Activated T-cell treated with anti-CD3 and anti-CD28 coated beads, Interleukin-2, amount 50 U/mL, for 4 hours (primary cell): ENCODE data around the gene SCAPER. TPM values are rescaled to one million over a fixed set of nuclear protein-coding genes. Genes with fewer than 3 reads are reported as not detected.
"Not testable (repeated sequence)": the region's sequence is repeated elsewhere in the genome, so short reads cannot be mapped to it uniquely, and the experiment has no call there.

Experiments used
- ATAC-seq, 2 donors: fragments of 200-7000 bp; cut with Tn5 transposase; one replicate each; pipeline ENCODE4 v1.10.0; 2021
- DNase-seq: peaks from one replicate; pipeline ENCODE4 v3.0.0-alpha.2; 2020
- H3K27me3 Mint-ChIP-seq: one replicate; pipeline ENCODE4 v1.8.0; 2021; ENCODE audit warnings: low read depth, mixed read lengths
- H3K36me3 Mint-ChIP-seq: one replicate; pipeline ENCODE4 v1.8.0; 2022; ENCODE audit warnings: mixed read lengths; ENCODE audit not compliant: insufficient read depth
- H3K4me1 Mint-ChIP-seq: one replicate; pipeline ENCODE4 v1.8.0; 2021; ENCODE audit warnings: low read depth, mixed read lengths
- H3K4me3 Mint-ChIP-seq: one replicate; pipeline ENCODE4 v1.8.0; 2021; ENCODE audit warnings: mild to moderate bottlenecking, moderate library complexity, mixed read lengths
- H3K9me3 Mint-ChIP-seq: one replicate; pipeline ENCODE4 v1.8.0; 2021; ENCODE audit warnings: mixed read lengths
- total RNA-seq, 3 donors: library from RNA; stranded (reverse); gene quantifications; one replicate each; pipeline ENCODE4 v1.2.1, GENCODE V29; 2021

SCAPER gene
- total RNA-seq, 3 donors from 2014 or later, result 13.0 to 14.8 (median 14.8) TPM

GRCh38 chr15:76447728-76448441 is 457.3 kb downstream of the SCAPER start:
- Mint-ChIP-seq H3K9me3 (no peaks in the 10 kb centered on the region), H3K27me3 (no peaks in the 10 kb centered on the region), H3K4me1 (no peaks in the 10 kb centered on the region), H3K4me3 (no peak overlapping the region), H3K36me3 (peaks cover 5% of the 10 kb centered on the region)
- DNase-seq (no peak), ATAC-seq (no peak)

DNA sequence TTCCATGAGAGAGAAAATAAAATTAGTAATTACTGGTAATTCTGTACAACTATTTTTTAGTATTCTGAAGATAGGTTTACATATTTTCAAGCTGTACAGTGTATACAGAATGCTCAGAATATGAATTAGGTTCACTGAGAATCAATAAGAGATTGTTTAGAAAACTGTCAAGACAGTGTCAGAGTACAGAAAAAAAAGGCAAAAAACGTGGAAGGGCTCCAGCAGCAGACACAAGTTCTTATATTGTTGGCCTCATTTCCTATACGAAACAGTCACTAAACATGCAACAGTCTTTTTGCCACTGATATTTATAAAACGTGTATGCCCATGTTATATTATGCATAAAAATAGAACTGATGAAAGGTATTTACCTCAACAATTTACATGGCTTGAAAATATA is 464.7 kb downstream of the SCAPER start:
- peaks cover 2% of the 10 kb centered on the region for H3K36me3 Mint-ChIP-seq
- no peaks in the 10 kb centered on the region for H3K27me3 Mint-ChIP-seq
- no peak overlapping the region for H3K4me3 Mint-ChIP-seq
- ATAC-seq (no peak), DNase-seq (no peak)
- no peaks in the 10 kb centered on the region for H3K4me1 Mint-ChIP-seq
- no peaks in the 10 kb centered on the region for H3K9me3 Mint-ChIP-seq

- H3K36me3 Mint-ChIP-seq, result peaks cover 2% of the 10 kb centered on the region
- DNase-seq (no peak), ATAC-seq (no peak)
- H3K4me1 Mint-ChIP-seq, result no peaks in the 10 kb centered on the region
- H3K4me3 Mint-ChIP-seq, result no peak overlapping the region
- no peaks in the 10 kb centered on the region for H3K27me3 Mint-ChIP-seq
- no peaks in the 10 kb centered on the region for H3K9me3 Mint-ChIP-seq
Measured at GRCh38 chr15:76439542-76439941, 465.6 kb downstream of the SCAPER start.

GRCh38 chr15:76433798-76434400 is 471.2 kb downstream of the SCAPER start:
- DNase-seq (no peak), ATAC-seq (no peak)
- no peaks in the 10 kb centered on the region for H3K27me3 Mint-ChIP-seq
- H3K9me3 Mint-ChIP-seq, result no peaks in the 10 kb centered on the region
- no peak overlapping the region for H3K4me3 Mint-ChIP-seq
- no peaks in the 10 kb centered on the region for H3K4me1 Mint-ChIP-seq
- peaks cover 43% of the 10 kb centered on the region for H3K36me3 Mint-ChIP-seq

DNA sequence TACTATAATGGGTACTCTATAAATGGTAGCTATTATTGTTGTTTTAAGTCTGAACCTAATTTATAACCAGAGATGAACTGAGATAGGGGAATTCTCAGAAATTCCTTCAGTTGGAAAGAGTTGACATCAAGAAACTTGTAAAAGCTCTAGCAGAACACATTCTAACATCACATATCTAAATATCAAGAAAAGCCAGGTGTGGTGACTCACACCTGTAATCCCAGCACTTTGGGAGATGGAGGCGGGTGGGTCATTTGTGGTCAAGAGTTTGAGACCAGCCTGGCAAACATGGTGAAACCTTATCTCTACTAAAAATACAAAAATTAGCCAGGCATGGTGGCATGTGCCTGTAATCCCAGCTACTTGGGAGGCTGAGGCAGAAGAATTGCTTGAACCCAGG is 472.1 kb downstream of the SCAPER start:
- H3K36me3 Mint-ChIP-seq, result peaks cover 51% of the 10 kb centered on the region

GRCh38 chr15:76432604-76433003 is 472.5 kb downstream of the SCAPER start:
- no peaks in the 10 kb centered on the region for H3K4me1 Mint-ChIP-seq
- H3K27me3 Mint-ChIP-seq, result no peaks in the 10 kb centered on the region
- peaks cover 4% of the 10 kb centered on the region for H3K9me3 Mint-ChIP-seq
- ATAC-seq (no peak), DNase-seq (no peak)
- H3K4me3 Mint-ChIP-seq, result no peak overlapping the region
- peaks cover 53% of the 10 kb centered on the region for H3K36me3 Mint-ChIP-seq

More for the DNA sequence above, 472.1 kb downstream of the SCAPER start:
- not testable (repeated sequence) for H3K4me1 Mint-ChIP-seq, H3K4me3 Mint-ChIP-seq, ATAC-seq, H3K9me3 Mint-ChIP-seq, DNase-seq, H3K27me3 Mint-ChIP-seq

DNA sequence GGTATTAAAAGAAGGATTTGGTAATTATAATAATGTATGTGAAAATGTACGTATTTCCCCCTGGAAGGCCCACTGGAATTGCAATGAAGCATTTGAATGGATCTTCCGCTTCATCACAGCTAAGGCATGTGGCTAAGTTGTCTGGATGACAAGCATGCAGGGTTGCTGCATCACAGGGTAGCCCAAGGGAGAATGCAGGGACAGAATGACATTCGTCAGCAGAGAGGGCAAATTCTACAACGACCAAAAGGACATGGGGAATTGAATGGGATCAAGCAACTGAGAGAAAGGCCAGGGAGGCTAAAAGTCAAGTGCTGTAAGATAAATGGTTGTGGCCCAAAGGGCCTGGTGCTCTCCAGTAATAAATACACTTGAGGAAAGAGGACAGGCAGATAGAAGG is 473.2 kb downstream of the SCAPER start:
- DNase-seq (no peak), ATAC-seq (no peak)
- Mint-ChIP-seq H3K9me3 (peaks cover 5% of the 10 kb centered on the region), H3K27me3 (no peaks in the 10 kb centered on the region), H3K4me1 (no peaks in the 10 kb centered on the region), H3K36me3 (peaks cover 54% of the 10 kb centered on the region), H3K4me3 (no peak overlapping the region)

- ATAC-seq, H3K4me3 Mint-ChIP-seq: not testable (repeated sequence)
Measured at GRCh38 chr15:76430711-76431110, 474.4 kb downstream of the SCAPER start.

GRCh38 chr15:76429661-76430060 is 475.5 kb downstream of the SCAPER start:
- ATAC-seq, result no peak
- Mint-ChIP-seq H3K4me3 (no peak overlapping the region), H3K27me3 (no peaks in the 10 kb centered on the region), H3K4me1 (no peaks in the 10 kb centered on the region), H3K9me3 (peaks cover 7% of the 10 kb centered on the region), H3K36me3 (peaks cover 66% of the 10 kb centered on the region)
- no peak for DNase-seq

More at GRCh38 chr15:76430711-76431110, 474.4 kb downstream of the SCAPER start:
- not testable (repeated sequence) for DNase-seq, H3K9me3 Mint-ChIP-seq, H3K4me1 Mint-ChIP-seq, H3K27me3 Mint-ChIP-seq
- H3K36me3 Mint-ChIP-seq, result peaks cover 61% of the 10 kb centered on the region

DNA sequence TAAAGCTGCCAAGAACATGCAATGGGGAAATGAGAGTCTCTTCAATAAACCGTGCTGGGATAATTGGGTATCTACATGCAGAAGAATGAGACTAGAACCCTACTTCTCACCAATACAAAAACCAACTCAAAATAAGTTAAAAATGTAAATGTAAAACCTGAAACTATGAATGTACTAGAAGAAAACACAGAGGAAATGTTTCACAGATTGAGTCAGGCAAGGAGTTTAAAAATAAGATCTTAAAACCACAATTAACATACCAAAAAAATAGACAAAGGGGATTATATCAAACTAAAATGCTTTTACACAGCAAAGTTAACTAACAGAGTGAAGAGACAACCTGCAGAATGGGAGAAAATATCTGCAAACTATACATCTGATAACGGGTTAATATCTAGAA is 478.2 kb downstream of the SCAPER start:
- no peaks in the 10 kb centered on the region for H3K27me3 Mint-ChIP-seq
- no peak overlapping the region for H3K4me3 Mint-ChIP-seq
- no peak for ATAC-seq
- DNase-seq, result no peak
- no peaks in the 10 kb centered on the region for H3K4me1 Mint-ChIP-seq
- H3K9me3 Mint-ChIP-seq, result peaks cover 10% of the 10 kb centered on the region
- peaks cover 53% of the 10 kb centered on the region for H3K36me3 Mint-ChIP-seq

- ATAC-seq, result no peak
- no peak for DNase-seq
- Mint-ChIP-seq H3K4me1 (no peaks in the 10 kb centered on the region), H3K4me3 (no peak overlapping the region), H3K9me3 (peaks cover under 1% of the 10 kb centered on the region), H3K36me3 (peaks cover 15% of the 10 kb centered on the region), H3K27me3 (no peaks in the 10 kb centered on the region)
Measured at GRCh38 chr15:76418352-76419140, 486.6 kb downstream of the SCAPER start.

DNA sequence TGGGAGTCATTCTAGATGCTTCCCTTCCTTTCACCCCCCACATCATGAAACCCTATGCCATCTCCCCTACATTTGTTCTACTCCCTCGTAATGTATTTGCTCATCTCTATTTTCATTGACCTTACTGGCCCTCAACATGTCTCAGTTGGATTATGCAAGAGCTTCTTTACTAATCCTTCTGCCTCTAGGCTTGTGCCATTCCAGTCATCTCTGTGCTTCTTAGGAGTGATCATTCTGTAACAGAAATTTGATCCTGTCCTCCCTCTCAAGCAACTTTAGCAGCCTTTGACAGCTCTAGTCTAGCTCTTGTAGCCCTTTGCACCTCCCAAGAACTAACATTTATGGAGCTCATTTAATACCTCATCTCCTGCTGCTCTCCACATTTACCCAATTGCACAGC is 503.9 kb downstream of the SCAPER start:
- DNase-seq (no peak), ATAC-seq (no peak)
- no peaks in the 10 kb centered on the region for H3K9me3 Mint-ChIP-seq
- H3K4me1 Mint-ChIP-seq, result no peaks in the 10 kb centered on the region
- no peaks in the 10 kb centered on the region for H3K27me3 Mint-ChIP-seq
- no peak overlapping the region for H3K4me3 Mint-ChIP-seq
- peaks cover 38% of the 10 kb centered on the region for H3K36me3 Mint-ChIP-seq

- no peaks in the 10 kb centered on the region for H3K9me3 Mint-ChIP-seq
- no peak overlapping the region for H3K4me3 Mint-ChIP-seq
- DNase-seq (no peak), ATAC-seq (no peak)
- H3K4me1 Mint-ChIP-seq, result no peaks in the 10 kb centered on the region
- H3K27me3 Mint-ChIP-seq, result no peaks in the 10 kb centered on the region
- H3K36me3 Mint-ChIP-seq, result peaks cover 33% of the 10 kb centered on the region
Measured at GRCh38 chr15:76398317-76399104, 506.6 kb downstream of the SCAPER start.

- ATAC-seq (no peak), DNase-seq (no peak)
- Mint-ChIP-seq H3K9me3 (no peaks in the 10 kb centered on the region), H3K36me3 (peaks cover 24% of the 10 kb centered on the region), H3K4me3 (no peak overlapping the region), H3K27me3 (no peaks in the 10 kb centered on the region), H3K4me1 (no peaks in the 10 kb centered on the region)
Measured at GRCh38 chr15:76393614-76394013, 511.5 kb downstream of the SCAPER start.
